ENCODE measurements around the gene FAM76B.

FAM76B gene

DNA sequence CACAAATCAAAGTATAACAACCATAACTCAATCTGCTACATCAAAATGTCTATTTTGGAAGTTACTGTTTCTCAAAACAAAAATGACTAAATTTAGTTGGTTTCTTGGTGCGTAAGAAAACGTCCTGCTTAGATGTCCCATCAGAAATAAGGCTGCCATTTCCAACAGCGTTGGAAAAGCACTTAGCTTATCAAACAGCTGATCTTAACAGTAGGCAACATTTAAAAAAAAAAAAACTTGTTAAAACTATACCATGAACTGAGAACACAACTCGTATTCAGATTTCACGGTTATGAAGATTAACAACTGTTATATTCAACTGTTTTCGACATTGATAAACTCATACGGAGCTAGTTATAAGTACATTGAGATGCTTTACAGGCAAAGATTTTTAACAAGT lies 3.1 kb upstream of the FAM76B start:
- in situ Hi-C loops (cut with MboI; ENCODE audit: low sequenced_read_pairs), result no loop called here

DNA sequence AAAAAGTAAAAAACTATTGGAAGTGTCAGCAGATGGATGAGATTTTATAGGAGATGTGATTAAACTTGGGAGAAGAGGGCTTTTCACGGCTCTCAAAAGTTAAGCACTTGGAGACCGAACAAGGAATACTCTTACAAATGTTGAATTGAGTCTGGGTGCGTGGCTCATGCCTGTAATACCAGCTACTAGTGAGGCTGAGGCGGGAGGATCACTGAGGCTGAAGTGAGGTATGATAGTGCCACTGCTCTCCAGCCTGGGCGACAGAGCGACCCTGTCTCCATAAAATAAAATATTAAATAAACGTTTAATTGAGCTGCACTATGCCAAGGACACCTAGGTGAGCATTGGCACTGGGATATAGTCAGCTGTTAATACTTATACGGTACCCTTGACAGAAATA lies 2.6 kb upstream of the FAM76B start:
- in situ Hi-C loops (cut with MboI; ENCODE audit: low sequenced_read_pairs), result no loop called here

DNA sequence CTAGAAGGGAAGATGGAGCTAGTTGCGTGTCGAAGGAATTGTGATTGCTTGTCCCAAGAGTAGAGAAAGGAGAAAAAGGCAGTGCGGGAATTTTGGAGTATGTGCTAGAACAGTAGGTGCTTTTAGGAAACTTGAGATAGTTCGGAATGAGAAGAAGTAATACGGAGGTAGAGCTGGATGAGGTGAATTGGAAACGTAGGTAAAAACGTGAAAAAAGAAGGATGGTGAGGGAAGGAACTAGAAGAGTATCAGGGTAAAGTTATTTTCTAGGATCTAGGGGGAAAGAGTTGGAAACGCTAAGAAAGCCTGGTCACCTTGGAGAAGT lies 2.1 kb upstream of the FAM76B start:
- in situ Hi-C loops (cut with MboI; ENCODE audit: low sequenced_read_pairs), result no loop called here

DNA sequence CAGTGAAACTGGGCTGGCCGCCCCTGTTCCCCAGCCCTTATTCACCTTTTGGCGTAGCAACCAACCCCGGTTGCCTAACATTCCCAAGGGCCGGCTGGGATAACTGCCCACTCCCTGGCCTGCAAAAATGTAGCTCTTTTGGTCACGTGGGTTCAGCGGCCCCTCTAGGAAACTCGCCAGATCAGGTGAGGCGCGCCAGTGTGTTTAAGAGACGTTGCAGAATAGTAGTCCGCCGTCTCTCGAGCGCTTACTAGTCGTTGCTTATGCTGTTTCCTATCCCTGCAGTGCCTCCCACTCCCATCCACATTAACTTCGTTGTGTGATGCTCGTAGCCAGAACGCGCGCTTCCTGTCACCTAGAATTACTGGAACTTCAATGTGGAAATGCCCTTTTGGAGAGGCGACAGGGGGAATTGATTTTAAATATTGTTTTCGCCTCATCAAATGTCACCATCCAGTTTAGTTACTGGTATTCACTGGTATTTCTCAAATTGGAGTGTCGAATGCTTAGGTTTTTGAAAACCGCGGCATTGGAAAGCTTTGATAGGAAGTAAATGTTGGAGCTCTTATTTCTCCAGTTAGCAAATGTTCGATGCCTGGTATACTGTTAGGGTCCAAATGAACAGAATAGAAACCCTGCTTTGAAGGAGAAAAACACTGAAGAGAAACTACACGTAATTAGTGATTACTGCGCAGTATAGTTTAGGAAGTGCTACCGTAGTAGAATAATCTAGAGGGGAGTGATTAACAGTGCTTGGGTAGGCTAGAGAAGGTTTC lies 1.5 kb upstream of the FAM76B start:
- in situ Hi-C loops (cut with MboI; ENCODE audit: low sequenced_read_pairs), result no loop called here

DNA sequence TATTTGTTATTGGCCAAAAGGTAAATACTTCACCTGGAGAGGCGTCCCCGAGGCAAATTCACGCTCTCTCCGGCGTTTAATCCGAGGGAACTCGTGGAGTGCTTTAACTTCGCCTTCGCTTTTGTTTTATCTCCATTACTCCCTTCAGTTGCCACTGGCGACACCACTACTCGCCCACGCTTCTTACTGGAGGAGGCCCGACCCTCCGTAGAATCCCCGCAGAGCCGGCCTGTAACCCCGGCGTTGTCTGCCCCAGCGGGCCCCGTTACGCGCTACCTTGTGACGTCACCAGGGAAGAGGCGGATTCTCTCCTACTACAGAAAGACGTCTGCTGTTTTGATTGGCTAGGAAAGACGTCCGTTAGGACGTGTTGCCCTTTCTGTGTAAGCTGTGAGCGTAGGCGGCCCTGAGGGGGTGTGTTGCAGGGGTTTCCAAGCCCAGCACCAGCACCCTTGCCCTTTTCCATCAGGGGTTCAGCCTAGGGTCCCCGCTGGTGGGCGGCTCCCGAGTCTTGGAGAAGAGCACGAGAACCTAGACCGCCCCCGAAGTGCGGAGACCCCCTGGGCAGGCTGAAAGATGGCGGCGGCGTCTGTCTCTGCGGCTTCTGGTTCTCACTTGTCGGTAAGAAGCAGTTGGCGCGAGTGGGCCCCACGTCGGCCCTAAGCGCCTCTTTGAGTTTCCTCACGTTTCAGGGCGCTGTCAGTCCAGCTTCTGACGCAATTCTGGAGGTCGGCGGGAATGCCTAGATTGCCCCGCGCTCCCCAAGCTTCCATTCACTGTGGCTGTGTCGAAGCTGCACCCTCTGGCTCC lies 746 bp upstream of the FAM76B start, which contains the start of gene CEP57:
CEP57 (plus strand) TSS at position 376 of the 810 bp plus-strand sequence; CDS start at position 577, 201 bp downstream.
- in situ Hi-C loops (cut with MboI; ENCODE audit: low sequenced_read_pairs), result no loop called here

DNA sequence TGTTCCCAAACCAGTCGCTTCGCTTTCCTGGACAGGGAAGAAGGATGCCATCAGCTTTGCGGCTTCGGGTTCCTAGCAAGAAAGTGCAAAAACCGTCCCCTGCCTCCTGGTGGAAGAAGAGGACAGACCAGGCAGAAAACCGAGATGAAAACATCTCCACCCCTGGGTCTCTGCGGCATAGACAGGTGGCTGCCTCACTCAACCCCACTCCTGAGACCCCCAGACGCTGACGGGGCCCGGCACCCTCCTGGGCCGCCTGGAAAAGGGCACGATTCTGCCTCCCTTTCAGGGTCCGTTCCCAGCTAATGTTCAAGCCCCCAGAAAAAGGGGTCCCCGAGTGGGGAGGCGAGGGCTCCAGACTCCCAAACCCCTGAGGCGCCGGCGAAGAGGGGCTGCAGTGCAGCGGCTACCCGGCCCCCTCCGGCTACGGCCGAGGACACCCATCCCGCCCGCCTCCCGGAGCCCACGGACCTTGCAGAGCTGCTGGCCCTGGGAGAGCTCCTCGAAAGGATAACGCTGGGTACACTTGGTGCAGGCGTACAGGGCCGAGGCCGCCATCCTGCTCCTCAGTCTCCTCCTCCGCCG lies 569 bp downstream of the FAM76B start:
- in situ Hi-C loops (cut with MboI; ENCODE audit: low sequenced_read_pairs), result no loop called here

DNA sequence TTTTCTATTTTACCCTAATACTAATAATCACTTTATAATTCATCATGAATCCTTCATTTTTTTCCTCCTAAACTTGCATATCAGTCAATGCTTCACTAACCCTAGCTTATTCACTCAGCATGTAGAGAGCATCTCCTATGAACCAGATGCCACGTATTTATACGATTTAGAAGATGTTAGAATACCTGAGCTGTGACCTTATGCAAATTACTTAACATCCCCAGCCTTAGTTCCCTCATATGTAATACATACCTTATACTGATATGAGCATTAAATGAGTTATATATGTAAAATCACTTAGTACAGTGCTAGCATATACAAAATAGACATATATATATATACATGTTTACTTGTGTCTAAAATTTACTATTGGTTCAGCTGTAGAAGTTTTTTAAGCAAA lies 9.0 kb downstream of the FAM76B start:
- in situ Hi-C loops (cut with MboI; ENCODE audit: low sequenced_read_pairs), result no loop called here

DNA sequence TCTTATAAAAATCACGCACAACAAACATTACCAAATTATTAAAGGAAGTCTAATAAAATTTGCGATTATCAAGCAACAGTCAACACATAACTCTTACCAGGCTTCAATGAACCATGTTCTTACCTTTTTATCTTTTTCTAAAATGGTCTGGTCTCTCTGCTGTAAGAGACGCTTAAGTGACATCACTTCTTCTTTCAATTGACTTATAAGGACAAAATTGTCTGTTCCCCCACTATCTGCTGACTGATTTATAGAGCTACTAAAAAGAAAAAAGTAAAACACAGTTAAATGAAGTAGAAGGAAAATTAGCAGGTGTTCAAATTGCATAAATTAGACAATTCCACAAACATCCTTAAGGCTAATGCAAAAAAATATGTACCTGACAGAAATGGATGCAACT lies 10.9 kb downstream of the FAM76B start:
- in situ Hi-C loops (cut with MboI; ENCODE audit: low sequenced_read_pairs), result no loop called here

DNA sequence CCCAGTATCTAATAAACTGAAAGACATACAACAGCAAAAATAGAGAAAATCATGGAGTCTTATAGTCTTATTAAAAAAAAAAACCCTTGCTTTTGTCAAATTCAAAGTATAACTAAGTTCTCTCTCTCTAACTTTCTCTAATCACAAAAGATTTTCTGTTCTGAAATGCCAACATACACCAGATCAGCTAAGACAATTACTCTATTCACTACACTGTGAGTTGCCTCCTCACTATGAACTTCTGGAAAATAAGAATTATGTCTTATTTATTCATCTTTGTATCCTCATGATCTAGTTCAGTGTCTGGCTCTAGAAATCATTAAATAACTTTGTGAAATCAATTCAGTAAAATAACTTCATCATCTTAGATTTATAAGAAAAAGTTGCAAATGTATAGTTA lies 12.7 kb downstream of the FAM76B start:
- in situ Hi-C loops (cut with MboI; ENCODE audit: low sequenced_read_pairs), result no loop called here

DNA sequence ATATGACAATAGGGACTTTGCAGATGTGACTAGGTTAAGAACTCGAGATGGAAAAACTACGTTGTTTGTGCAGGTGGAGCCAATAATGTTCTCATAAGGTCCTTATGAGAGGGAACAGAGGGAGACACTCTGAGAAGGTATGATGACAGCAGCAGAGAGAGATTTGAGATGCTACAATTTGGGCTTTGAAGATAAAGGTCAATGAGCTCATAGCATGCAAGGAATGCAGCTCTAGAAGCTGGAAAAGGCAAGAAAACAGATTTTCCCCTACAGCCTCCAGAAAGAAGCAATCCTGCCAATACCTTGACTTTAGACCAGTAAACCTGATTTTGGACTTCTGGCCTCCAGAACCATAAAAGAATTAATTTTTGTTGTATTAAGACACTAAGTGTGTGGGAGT lies 21.1 kb downstream of the FAM76B start:
- in situ Hi-C loops (cut with MboI; ENCODE audit: low sequenced_read_pairs), result no loop called here

DNA sequence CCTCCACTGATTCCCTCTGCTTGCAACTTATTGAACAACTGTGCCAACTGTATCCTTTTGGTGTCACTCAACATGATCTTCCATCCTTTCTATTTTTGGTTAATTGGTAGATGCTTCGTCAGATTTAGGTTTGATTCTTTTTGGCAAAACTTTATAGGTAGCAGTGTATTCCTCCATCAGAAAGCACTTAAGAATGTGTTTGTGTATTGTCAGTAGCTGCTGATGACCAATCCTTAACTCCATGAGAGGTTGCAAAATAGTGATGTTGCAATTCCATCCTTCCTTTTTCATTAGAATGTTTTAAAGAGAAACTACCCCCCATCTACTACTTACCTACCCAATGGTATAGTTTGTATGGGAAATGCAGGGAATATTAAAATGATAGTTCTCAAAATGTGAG lies 22.1 kb downstream of the FAM76B start:
- in situ Hi-C loops (cut with MboI; ENCODE audit: low sequenced_read_pairs), result no loop called here

DNA sequence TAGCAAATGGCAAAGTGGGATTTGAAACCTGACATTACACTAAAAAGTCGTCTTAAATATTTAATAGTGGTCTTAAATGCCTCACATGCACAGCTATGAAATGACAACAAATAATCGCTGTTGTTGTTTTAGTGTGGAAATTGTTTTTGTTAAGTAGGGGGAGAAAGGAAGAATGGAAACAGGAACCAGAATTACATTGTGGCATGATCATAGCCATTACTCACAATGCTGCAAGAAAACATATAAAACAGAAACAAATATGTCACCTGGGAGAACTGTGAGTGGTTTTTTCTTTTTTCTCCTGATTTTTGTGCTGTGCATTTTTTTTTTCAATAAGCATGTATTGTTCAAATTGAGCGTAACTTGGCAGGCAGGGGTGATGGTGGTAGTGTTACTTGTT lies 22.9 kb downstream of the FAM76B start:
- in situ Hi-C loops (cut with MboI; ENCODE audit: low sequenced_read_pairs), result no loop called here

DNA sequence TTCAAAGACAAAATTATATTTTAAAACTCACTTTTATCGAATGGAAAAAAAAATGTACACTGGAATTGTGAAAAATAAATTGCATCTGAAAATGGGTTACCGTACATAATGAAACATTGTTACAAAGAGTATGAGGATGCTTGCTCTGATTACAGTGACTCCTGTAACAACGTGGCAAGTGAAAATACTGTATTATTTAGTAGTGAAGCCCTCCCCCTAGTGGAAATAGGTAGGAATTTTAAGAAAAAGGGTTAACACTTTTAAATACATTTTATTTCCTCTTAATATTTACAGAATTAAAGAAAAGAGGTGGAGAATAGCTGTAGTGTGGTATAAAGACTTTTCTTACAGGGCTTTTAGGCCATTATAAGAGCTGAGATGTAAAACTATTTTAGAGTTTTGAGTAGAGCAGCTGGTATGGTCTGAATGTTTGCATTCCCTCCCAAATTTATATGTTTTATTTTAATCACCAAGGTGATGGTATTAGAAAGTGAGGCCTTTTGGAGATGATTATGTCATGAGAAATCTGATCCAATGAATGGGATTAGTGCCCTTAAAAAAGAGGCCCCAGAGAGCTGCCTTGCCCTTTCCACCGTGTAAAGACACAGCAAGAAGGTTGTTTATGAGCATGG lies 25.2 kb downstream of the FAM76B start:
- in situ Hi-C loops (cut with MboI; ENCODE audit: low sequenced_read_pairs), result no loop called here

DNA sequence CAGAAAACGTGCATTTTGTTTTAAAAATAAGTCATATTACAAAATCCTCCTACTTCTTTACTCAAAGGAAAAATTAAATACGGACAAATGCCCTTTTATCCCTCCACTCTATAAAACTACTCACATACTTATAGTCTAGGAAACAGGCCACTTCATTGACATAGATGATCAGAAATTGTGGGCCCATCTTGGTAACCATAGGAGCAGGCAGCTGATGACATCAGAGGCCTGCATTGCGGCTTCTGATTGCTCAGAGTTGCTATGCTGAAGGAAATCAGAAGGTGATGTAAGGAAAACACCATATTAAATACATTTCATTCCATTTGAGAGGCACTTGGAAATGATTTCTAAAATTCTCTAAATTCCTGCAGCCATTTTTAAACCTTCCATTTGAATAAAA lies 27.0 kb downstream of the FAM76B start:
- in situ Hi-C loops (cut with MboI; ENCODE audit: low sequenced_read_pairs), result no loop called here

DNA sequence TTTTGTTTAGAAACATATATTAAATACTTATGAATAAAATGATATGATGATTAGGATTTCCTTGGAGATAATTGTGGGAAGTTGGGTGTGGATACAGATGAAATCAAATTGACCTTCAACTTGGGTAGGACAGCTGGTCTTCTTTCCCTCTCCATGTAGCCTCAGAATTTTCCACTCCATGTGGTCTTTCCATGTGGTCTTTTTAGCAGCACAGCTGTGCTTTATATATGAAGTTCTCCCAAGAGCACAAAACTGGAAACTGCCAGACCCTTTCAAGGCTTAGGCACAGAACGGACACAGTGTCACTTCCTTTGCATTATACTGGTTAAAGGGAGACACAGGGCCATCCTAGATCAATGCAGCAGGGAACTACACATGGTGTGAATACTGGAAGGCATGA lies 28.6 kb downstream of the FAM76B start:
- in situ Hi-C loops (cut with MboI; ENCODE audit: low sequenced_read_pairs), result no loop called here

DNA sequence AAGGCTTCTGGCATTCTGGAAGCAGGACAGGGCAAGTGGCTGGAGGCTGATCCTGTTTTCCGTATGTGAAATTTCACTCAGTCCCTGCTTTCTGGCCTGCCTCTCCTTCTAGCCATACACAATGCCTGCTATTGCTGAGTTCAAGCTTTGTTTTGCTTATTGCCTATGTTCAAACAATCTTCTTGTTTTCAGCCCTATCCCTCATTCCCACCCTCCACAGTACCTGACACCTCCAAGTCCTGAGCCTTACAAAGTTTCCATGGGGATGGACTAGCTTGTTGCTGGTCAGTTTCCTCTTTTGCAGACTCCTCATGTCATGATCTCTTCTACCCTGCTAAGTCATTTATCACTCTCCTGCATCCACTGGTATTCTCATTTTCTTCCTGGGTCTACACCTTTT lies 38.1 kb downstream of the FAM76B start:
- in situ Hi-C loops (cut with MboI; ENCODE audit: low sequenced_read_pairs), result no loop called here

DNA sequence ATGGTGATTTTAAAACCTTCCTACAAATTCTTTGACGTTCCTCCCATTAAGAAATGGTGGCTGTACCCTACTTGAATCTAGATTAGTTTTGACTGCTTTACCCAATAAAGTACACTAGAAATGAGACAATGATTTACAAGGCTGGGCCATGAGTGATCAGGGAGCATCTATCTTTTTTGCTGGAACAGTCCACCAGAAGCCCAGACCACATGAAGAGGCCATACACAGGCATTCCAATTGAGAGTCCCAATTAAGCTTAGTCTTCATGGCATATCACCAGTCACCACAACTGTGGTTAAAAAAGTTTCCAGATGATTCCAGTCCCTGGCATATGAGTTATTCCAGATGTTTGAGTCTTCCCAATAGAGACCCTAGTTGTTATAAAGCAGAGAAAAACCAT lies 39.5 kb downstream of the FAM76B start:
- in situ Hi-C loops (cut with MboI; ENCODE audit: low sequenced_read_pairs), result no loop called here

DNA sequence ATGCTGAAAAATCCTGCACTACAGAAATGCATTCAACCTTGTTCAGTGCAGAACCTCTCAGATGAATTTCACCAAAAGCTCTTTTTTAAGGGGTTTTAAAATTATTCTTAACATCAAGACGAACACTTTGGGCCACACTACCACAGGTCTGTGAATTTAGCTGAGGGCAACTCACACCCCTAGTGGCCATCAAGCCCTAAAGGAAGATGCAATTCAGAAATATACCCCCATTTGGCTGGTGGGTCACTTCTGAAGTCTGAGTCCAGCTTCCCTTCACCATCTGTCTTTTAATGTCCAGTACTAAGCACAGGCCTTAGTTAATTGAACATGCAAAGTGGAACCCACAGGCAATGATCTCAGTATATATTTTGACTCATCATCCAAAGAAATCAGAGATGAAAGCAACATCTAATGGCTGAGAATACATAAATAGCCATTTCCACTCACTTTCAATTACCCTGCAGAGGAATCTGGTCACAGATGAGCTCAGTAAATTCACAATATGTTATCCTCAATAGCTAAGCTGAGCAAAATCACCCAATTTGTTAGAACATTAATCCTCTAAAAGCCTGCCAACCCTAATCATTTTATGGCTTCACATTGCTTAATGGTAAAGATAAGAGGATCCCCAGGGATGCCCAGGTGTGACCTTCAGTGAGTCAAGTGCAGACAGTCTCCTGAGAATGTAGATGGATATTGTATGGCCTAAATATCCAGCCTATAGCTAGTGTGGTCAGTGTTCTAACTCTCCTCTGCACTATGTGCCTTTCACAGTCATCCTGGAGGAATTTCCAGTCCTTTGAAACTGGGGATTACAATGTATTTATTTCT lies 50.3 kb downstream of the FAM76B start:
- in situ Hi-C loops (cut with MboI; ENCODE audit: low sequenced_read_pairs), result no loop called here

DNA sequence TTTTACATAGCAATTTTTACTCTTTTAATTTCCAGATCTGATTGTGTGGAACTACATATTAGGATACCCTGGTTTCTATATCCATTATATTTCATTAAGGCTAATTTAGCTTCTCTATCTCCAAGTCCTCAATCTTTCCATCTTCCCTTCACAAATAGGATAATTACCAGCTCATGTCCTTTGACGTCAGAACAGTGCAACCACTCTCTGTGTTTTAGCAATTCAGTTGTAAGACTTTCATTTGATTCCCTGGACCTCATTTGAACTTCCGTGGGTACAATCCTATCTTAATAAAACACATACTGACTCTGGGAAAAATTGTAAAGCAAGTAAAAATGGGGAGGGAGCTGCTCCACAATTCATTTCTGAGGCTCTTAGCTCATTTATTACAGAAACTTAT lies 52.8 kb downstream of the FAM76B start:
- in situ Hi-C loops (cut with MboI; ENCODE audit: low sequenced_read_pairs), result no loop called here

DNA sequence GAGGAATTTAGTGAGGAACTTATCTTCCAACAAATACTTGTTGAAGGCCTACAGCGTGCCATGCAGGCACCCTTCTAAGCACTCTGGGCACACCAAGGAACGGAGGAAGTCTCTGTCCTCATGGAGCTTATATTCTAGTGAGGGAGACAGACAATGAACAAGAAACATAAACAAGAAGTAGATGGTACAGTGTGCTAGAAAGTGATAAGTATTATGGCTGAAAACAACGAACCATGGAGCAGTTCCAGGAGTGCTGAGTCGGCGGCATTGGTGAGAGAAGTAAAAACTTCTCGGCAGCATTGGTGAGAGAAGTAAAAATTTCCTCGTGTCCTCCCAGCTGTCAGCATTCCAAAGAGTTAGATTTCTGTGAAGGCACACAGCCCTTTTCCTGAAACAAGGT lies 53.2 kb downstream of the FAM76B start:
- in situ Hi-C loops (cut with MboI; ENCODE audit: low sequenced_read_pairs), result no loop called here

All from hTERT RPE-1 (cell line).